Fibroblast of skin of right biceps (primary cell): ENCODE measurements around the gene MRPL48.
"Not testable (repeated sequence)": the region's sequence is repeated elsewhere in the genome, so short reads cannot be mapped to it uniquely, and the experiment has no call there.

Experiments
- DNase-seq: peaks from one replicate; pipeline ENCODE4 v3.0.0-alpha.2; 2013

The MRPL48 gene

DNA sequence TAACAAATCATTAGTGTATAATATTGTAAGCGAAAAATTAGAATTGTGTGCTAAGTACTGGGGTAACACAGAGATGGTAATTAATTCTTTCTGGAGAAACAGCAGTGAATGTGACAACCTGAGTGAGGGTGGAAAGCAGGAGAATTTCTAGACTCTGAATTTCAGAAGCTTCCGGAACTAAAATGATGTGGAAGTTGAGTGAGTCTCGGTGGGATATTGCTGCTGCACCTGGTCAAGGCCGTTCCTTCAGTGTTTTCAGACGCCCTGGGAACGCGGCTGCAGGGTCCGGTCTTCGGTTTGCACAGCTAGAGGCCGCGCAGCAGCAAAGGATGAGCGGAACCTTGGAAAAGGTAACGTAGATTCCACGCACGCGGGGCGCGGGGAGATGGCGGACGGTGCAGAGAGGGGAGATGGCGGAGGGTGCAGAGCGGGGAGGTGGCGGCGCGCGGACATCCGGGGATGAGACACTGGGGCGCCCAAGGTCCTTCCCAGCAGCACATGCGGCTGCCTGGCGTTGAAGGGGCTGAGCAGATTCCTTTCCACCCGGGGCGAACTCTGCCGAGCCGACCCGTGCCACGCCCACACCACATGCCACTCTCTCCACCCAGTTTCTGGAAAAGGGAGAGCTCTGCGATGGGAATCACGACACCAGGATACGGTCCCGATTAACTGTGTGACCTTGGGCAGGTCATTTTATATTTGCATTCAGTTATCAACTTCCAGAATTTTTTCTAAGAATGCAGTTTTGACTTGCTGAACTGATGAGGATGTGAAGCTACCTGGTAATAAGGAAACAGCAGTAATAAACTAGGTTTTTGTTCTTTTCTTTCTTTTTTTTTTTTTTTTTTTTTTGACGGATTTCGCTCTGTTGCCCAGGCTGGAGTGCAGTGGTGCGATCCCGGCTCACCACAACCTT lies at the start of gene MRPL48:
Gene MRPL48 (plus strand): TSS at position 232 of the 916 bp plus-strand sequence. CDS start 98 bp downstream, at position 330.
- DNase-seq = peak; percentile 94

DNA sequence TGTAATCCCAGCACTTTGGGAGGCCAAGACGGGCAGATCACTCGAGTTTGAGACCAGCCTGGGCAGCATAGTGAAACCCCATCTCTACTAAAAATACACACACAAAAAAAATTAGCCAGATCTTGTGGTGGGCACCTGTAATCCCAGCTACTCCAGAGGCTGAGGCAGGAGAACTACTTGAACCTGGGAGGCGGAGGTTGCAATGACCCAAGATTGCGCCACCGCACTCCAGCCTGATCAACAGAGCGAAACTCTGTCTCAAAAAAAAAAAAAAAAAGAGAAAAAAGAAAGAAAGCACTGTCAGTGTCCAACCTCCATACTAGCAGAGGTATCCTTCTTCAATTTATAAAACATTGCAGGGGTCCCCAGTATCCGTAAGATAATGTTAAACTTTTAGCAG lies 44.6 kb upstream of the MRPL48 start:
- no peak for DNase-seq

DNA sequence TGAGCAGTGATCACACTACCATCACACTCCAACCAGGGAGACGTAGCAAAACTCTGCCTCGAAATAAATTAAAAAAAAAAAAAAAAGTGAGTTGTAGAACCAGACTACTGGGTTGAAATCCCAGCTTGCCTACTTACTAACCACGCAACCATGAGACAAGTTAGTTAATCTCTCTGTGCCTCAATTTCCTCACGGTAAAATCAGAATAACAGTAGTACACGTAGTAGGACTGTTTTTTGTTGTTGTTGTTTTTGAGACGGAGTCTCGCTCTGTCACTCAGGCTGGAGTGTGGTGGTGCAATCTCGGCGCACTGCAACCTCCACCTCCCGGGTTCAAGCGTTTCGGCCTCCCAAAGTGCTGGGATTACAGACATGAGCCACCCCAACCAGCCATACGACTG lies 41.0 kb upstream of the MRPL48 start:
- DNase-seq = no peak

DNA sequence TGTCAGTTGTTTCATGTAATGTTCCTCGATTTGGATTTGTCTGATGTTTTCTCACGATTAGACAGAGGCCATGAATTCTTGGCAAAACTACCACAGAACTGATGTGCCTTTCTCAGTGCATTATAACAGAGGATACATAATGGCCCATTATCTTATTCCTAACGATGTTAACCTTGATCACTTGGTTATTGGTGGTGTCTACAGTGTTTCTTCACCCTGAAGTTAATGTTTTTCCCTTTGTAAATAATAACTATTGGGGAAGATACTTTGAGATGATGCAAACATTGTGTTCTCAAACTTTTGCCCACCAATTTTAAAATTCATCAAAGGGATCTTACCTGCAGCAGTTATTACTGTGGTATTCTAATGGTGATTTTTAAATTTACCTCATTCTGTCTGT lies 39.9 kb upstream of the MRPL48 start:
- DNase-seq = no peak

DNA sequence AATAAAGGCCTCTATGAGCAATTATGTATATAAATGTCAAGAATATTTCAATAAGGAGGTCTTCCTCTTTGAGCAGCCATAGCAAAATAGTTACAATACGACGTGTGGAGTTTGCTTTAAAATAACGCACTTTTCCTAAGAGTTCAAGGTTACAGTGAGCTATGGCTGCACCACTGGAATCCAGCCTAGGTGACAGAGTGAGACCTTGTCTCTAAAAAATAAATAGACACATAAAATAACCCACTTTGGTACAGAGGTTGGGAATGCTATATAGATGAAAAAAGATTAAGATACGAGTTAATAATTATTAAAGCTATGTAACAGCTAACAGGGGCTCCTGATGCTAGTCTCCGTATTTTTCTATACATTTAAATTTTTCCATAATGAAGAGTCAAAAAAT lies 39.4 kb upstream of the MRPL48 start:
- no peak for DNase-seq

DNA sequence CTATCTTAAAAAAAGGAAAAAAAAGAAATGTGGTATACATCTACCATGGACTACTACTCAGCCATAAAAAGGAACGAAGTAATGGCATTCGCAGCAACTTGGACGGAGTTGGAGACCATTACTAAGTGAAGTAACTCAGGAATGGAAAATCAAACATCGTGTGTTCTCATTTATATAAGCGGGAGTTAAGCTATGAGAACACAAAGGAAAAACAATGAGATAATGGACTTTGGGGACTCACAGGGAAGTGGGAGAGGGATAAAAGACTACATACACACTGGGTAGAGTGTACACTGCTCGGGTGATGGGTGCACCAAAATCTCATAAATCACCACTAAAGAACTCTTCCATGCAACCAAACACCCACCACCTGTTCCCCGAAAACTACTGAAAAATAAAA lies 38.6 kb upstream of the MRPL48 start:
- DNase-seq = no peak

DNA sequence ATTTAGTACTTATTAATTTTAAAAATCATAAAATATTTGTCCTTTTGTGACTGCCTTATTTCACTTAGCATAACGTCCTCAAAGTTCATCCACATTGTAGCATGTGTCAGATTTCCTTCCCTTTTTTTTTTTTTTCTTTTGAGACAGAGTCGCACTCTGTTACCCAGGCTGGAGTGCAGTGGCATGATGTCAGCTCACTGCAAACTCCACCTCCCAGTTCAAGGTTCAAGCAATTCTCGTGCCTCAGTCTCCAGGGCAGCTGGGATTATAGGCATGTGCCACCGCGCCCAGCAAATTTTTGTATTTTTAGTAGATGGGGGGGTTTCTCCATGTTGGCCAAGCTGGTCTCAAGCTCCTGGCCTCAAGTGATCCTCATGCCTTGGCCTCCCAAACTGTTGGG lies 37.4 kb upstream of the MRPL48 start:
- DNase-seq = no peak

DNA sequence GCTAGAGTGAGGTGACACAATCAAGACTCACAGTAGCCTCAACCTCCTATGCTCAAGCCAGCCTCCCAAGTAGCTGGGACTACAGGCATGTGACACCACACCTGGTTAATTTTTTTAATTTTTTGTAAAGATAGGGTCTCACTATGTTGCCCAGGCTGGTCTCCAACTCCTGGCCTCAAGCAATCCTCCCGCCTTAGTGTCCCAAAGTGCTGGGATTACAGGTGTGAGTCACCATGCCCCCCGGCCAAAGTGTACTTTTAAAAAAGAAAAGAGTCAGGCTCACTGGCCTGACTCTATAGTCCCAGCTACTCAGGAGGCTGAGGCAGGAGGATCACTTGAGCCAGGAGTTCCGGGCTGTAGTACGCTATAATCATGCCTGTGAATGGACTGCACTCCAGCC lies 36.8 kb upstream of the MRPL48 start:
- DNase-seq = not testable (repeated sequence)

DNA sequence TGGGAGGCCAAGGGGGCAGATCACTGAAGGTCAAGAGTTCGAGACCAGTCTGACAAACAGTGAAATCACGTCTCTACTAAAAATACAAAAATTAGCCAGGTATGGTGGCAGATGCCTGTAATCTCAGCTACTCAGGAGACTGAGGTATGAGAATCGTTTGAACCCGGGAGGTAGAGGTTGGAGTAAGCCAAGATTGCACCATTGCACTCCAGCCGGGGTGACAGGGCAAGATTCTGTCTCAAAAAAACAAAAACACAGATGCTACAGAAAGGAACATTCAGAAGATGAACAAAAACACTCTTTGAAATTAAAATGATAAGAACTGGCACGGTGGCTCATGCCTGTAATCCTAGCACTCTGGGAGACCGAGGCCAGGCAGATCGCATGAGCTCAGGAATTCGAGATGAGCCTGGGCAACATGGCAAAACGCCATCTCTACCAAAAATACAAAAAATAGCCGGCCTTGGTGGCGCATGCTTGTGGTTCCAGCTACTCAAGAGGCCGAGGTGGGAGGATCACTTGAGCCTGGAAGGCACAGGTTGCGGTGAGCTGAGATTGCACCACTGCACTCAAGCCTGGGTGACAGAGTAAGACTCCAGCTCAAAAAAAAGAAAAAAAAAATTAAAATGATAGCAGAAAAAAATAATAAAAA lies 35.3 kb upstream of the MRPL48 start:
- no peak for DNase-seq

DNA sequence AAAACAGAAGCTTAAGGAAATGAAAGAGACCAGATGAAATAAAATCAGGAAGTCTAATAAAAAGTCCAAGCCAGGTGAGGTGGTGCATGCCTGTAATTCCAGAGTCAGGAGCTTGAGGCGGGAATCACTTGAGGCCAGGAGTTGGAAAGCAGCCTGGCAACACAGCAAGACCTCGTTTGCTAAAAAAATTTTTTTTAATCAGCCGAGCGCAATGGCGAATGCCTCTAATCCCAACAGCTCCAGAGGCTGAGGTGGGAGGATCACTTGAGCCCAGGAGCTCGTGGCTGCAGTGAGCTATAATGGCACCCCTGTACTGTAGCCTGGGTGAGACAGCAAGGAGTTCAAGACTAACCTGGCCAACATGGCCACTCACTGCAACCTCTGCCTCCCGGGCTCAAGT lies 34.8 kb upstream of the MRPL48 start:
- no peak for DNase-seq

DNA sequence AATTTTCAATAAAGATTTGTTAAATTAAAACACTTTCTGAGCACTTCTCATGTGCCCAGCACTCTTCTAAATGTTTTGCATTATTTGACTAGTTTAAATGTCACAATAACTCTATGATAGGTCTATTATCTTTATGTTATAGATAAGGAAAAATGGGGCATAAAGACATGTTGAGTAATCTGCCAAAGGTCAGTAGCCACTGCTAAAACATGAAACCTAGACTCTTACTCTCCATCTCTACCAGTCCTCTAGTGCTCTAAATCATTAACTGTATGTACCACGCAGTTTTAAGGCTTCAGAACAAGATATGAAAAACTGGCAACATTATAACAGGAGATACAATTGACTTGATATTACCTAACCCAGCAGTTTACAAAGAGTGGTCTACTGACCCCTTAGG lies 33.7 kb upstream of the MRPL48 start:
- no peak for DNase-seq

DNA sequence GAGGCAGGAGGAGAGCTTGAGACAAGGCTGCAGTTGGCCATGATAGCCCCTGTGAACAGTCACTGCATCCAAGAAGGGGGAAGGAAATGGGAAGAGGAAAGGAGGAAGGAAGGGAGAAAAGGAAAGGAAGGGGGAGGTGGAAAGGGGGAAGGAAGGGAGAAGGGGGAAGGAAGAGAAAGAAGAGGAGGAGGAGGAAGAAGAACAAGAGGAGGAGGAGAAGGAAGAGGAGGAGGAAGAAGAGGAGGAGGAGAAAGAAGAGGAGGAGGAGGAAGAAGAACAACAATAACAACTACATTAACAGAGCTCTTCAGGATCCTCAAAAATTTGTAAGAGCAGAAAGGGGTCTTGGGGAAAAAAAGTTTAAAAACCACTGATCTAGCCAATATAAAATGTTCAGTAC lies 32.0 kb upstream of the MRPL48 start:
- DNase-seq = no peak

DNA sequence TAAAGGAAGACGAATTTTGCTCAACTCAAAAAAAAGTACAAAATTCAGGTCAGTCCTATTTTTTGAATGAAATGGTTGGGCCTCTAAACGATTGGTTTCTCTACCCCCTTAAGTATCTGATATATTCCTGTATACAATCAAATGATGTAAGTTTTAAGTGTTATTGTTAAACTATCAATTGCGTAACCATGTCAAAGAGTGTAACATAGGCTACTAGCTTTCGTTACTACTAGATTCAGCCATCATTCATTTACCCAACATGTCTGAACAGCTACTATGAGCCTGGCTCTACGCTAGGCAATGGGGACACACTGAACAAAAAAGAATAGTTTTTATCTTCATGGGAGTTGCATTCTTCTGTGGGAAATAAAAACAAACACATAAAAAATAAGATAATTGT lies 30.1 kb upstream of the MRPL48 start:
- no peak for DNase-seq

DNA sequence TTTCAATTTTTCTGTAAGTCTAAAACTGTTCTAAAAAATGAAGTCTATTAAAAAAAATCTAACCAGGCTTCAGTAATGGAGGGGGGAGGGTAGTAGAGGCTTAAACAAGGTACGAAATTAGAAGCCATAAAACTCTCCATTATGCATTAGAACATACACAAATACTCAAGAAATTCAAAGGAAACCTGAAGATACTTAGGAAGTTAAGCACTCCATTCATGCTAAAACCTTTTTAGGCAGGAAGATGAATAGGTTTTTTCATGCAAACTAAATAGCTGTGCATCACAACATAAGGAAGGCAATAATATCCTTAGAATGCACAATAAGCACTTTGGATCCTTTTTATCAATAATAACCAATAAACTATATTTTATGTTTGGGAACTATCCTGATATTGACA lies 29.2 kb upstream of the MRPL48 start:
- no peak for DNase-seq

DNA sequence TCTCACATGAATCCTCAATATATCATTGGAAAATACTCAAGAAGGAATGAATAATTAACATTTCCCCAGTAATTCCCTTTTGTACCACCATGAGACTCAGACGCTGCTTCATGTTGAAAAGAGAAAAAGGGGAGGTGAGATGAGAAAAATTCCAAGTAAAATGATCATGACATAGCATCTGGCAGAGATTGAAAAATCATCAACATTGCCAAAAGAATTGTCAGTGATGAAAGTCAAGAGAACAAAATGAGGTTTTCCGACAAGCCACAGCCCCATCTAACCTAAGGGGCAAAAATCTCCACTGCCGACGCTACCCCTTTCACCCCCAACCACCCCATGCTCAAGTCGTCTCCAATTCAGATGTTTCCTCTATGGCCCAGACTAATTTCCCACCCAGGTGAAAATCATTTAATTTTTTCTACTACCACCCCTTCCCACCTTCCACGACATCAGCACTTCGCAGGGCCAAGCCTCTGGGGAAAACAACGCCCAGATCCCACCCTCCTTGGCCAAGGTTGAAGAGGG lies 28.0 kb upstream of the MRPL48 start:
- DNase-seq = peak; percentile 43

DNA sequence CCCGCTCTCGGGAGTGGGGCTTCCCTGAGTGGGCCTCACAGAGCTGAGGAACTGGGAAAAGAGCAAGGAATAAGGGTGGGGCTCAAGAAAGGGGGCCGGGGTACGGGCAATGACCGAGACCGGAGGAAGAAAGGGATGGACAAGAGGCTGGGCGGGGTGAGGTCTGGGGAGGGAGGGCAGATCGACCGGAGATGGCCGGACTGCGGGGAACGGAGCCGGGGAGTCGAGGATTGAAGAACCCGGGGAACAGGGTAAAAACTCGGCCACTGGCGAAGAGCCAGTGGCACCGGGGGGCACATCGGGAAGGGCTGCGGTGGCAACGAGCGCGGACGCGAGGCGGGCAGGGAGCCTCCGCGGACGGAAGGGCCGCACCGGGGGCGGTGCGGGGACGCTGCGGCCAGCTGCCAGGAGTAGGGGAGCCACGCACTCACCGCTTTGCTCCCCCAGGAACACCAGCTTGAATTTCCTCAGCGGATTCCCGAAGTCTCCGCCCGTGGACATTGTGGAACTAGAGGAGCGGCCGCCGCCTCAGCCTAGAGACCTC lies 27.5 kb upstream of the MRPL48 start:
- DNase-seq = peak; percentile 8

DNA sequence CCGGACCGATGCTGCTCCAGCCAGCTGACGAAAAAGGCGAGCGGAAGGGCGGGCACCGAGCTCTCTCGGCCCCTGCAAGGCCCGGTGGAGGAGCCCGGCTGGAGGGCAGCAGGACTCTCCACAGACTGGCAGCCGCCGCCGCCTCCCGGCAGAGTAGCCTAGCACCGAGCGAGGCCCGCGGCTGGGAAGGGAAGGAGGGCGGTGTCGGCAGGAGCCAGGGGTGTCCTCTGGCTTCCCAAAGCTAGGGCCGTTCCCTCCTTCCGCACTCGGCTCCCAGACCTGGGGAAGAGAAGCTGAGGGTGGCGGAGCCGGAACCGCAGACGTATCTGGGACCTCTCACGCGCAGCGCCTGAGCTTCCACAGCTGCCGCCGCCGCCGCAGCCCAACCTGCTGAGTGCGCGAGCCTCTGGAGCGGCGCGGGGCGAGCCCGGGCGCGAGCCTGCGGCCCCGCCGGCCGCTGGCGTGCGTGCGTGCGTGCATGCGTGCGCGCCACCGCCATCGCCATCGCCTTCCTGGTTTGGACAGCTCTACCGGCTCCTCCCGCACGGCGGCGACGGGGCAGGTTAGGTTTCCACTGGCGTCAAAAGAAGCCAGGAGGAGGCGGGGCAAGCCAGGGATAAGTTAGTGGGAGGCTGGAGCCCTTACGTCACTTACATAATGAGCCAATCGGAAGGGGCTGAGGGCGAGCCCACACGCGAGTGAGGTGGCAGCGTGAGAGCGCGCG lies 26.8 kb upstream of the MRPL48 start, which contains the start of gene RAB6A:
Gene RAB6A (minus strand): TSS at position 396 of the 724 bp plus-strand sequence. CDS start 439 bp downstream, outside the sequence.
- DNase-seq = peak; percentile 100

DNA sequence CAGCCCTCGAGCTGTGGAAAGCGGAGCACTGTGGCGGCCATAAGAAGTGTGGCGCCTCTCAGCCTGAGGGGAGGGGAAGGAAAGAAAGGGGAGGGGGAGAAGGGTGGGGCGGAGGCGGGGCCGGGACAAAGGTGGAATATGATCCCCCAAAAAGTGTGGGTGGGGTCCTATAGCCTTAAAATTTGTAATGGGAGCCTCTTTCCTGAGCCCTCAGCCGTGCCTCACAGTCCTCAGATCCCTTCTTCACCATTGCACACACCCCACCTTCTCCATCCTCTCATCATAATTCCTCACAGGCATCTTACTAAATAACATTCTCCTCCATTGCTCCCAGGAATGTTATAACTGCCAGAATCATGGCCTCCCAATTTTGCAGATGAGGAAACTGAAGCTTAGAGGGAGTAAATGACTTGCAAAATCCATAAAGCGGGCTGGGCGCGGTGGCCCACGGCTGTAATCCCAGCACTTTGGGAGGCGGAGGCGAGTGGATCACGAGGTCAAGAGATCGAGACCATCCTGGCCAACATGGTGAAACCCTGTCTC lies 26.2 kb upstream of the MRPL48 start:
- DNase-seq = no peak

DNA sequence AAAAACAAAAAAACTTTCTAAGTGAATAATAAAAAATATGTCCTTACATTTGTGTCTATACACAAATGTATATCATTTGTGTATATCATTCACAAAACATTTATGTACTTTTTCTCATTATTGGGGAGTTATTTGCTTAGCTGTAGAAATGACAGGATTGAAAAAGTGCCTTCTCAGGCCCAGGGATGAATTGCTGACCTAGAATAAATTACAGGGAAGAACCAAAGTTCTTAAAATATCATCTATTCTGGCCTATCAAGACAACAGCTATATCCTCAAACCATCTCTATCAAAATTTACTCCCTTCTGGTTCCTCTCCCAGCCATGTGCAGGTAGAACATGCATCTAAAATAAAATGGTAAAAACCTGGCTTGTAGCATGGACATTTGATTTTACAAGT lies 24.9 kb upstream of the MRPL48 start:
- no peak for DNase-seq

DNA sequence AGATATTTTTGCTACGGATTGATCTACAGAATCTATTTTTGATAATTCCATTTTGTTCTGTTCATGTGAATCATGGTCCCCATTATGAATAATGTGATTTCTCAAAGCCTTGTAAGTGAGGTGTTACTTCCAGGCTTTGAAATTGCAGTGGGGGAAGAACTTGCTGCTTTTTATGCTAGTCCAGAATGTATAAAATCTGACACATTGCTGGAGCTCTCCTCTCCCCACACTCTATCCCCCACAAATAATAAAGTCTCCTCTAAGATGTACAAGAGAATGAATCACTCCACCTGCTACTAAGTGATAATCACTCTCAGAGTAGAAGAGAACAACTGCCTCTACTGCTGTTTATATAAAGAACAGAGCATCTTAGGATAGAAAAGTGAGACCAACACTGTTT lies 20.9 kb upstream of the MRPL48 start:
- DNase-seq = no peak

DNA sequence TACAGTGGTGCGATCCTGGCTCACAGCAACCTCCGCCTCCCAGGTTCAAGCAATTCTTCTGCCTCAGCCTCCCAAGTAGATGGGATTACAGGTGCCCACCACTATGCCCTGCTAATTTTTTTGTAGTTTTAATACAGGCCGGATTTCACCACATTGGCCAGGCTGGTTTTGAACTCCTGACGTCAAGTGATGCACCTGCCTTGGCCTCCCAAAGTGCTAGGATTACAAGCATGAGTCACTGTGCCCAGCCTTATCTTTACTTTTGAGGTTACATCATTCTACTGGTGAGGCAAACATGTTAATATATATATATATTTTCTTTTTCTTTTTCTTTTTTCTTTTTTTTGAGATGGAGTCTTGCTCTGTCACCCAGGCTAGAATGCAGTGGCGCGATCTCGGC lies 16.9 kb upstream of the MRPL48 start:
- not testable (repeated sequence) for DNase-seq

DNA sequence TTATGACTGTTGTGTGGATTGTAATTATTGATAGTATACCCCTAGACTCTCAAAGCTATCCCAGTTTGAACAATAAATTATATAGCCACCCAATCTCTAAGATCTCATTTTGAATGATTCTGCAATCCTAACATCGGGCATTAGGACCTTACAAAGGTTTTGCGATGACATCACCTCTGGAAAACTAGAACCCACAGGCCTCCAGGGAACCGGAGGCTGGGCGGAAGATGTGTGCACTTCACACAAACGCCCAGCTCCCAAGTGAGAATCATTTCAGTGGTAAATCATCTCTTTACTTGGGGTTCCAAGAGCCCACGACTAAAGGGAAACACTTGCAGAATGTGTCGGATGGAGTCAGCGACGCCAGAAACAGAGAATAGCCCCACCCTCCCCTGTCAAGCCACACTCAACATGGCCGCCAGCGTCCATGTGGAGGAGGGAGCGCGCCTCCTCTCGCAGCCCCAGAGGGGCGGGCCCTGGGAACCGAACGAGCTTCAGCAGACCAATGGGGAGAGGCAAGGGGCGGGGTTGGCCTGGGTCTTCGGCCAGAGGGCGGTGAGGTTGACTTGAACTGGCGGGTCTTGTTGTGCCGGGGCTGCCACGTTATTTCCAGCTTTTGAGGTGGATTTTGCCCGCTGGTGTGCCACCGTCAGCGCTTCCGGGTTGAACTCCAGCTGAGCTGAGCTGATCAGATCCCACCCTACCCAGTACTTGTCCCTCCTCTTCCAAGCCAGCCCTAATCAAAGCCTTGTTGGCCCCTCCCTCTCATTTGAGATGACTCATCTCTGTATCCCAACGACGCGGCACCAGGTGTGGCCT lies 8.4 kb upstream of the MRPL48 start:
- peak; percentile 99 for DNase-seq
